NCI-H2171 treated with DMSO at 0.1 percent for 48 hours (cell line): Measurements from ENCODE around the gene INTS14.

Experiments
- DNase-seq: peaks from one replicate; lab custom pipeline; 2025; lab: John Stamatoyannopoulos, UW

The INTS14 gene

GRCh38 chr15:65610871-65611718, at the start of gene INTS14:
TSS of gene INTS14 (minus strand) at chr15:65611131. CDS start at chr15:65607380, 3,751 bp downstream.
- DNase-seq: peak; percentile 96

GRCh38 chr15:65659502-65660052, 48.6 kb upstream of the INTS14 start:
- DNase-seq: no peak

GRCh38 chr15:65655457-65655856, 44.5 kb upstream of the INTS14 start:
- DNase-seq: no peak

- DNase-seq: no peak
These were observed 44.1 kb upstream of the INTS14 start for GRCh38 chr15:65655026-65655425.

GRCh38 chr15:65653801-65654521, 43.0 kb upstream of the INTS14 start:
- DNase-seq: no peak

- DNase-seq: no peak
These were observed 42.4 kb upstream of the INTS14 start for GRCh38 chr15:65653341-65653740.

- DNase-seq: no peak
These were observed 41.2 kb upstream of the INTS14 start for GRCh38 chr15:65651831-65652749.

GRCh38 chr15:65651042-65651322, 40.1 kb upstream of the INTS14 start:
- no peak for DNase-seq

- DNase-seq: no peak
These were observed 39.5 kb upstream of the INTS14 start for GRCh38 chr15:65650312-65651041.

GRCh38 chr15:65646486-65646885, 35.6 kb upstream of the INTS14 start:
- DNase-seq: no peak

GRCh38 chr15:65645392-65645791, 34.5 kb upstream of the INTS14 start:
- no peak for DNase-seq

- no peak for DNase-seq
These were observed 33.4 kb upstream of the INTS14 start for GRCh38 chr15:65644282-65644681.

GRCh38 chr15:65642594-65642993, 31.7 kb upstream of the INTS14 start:
- DNase-seq: no peak

GRCh38 chr15:65641768-65642475, 31.0 kb upstream of the INTS14 start:
- peak; percentile 94 for DNase-seq

GRCh38 chr15:65639509-65639908, 28.6 kb upstream of the INTS14 start:
- DNase-seq: no peak

GRCh38 chr15:65638681-65639089, 27.8 kb upstream of the INTS14 start:
- peak; percentile 92 for DNase-seq

- no peak for DNase-seq
These were observed 27.2 kb upstream of the INTS14 start for GRCh38 chr15:65638109-65638508.

- DNase-seq: no peak
These were observed 23.4 kb upstream of the INTS14 start for GRCh38 chr15:65634356-65634755.

- DNase-seq: peak; percentile 28
These were observed 22.8 kb upstream of the INTS14 start for GRCh38 chr15:65633752-65634151.

- DNase-seq: no peak
These were observed 21.9 kb upstream of the INTS14 start for GRCh38 chr15:65632780-65633375.
